CD4-positive, alpha-beta memory T cell (primary cell): Measurements from ENCODE around the gene EXTL2. TPM values are rescaled to one million over a fixed set of nuclear protein-coding genes. Genes with fewer than 3 reads are reported as not detected.
A peak's percentile ranks its signal among the peaks of the same experiment; 100 is the strongest.

ENCODE experiments used
- CTCF ChIA-PET: fragments of 350-600 bp; sonication (Branson Sonifier 250); formaldehyde crosslinking; loops from one replicate; lab custom pipeline; 2021; ENCODE audit warnings: inconsistent platforms; ENCODE audit not compliant: partially characterized antibody; lab: Charles Lee
- POLR2A ChIA-PET: fragments of 350-600 bp; sonication (Branson Sonifier 250); formaldehyde crosslinking; loops from one replicate; lab custom pipeline; 2021; ENCODE audit not compliant: partially characterized antibody; lab: Charles Lee
- DNase-seq, 5 donors: peaks; one replicate each; pipeline versions ENCODE4 v3.0.0 to v3.0.0-alpha.2; 2020 to 2022; ENCODE audit warnings: mixed read lengths in 1 of 5
- H3K27ac ChIP-seq: one replicate; pipeline ENCODE4 v1.7.0; 2013; ENCODE audit warnings: low read depth, low read length
- H3K27me3 ChIP-seq: 2 replicates; pipeline ENCODE4 v1.7.0; 2013; ENCODE audit warnings: mild to moderate bottlenecking, low read length, moderate library complexity; ENCODE audit not compliant: insufficient read depth
- H3K36me3 ChIP-seq: 2 replicates; pipeline ENCODE4 v1.7.0; 2013; ENCODE audit warnings: mild to moderate bottlenecking, low read length, moderate library complexity; ENCODE audit not compliant: insufficient read depth
- H3K4me1 ChIP-seq: 2 replicates; pipeline ENCODE4 v1.7.0; 2013; ENCODE audit warnings: mild to moderate bottlenecking, low read length, moderate library complexity; ENCODE audit not compliant: insufficient read depth
- H3K4me3 ChIP-seq, 2 donors: one replicate each; pipeline ENCODE4 v1.7.0; 2013; ENCODE audit warnings: low read length in 2 of 2, mild to moderate bottlenecking in 1 of 2
- H3K9me3 ChIP-seq, 2 donors: one replicate each; pipeline ENCODE4 v1.7.0; 2013; ENCODE audit warnings: low read length in 2 of 2, control low read depth in 1 of 2; ENCODE audit not compliant: control insufficient read depth in 1 of 2
- H3K27ac Mint-ChIP-seq, 7 donors: one replicate each; pipeline ENCODE4 v1.8.0; 2020 to 2021; ENCODE audit warnings: mixed read lengths in 7 of 7, mild to moderate bottlenecking in 6 of 7, inconsistent platforms in 3 of 7, moderate library complexity in 3 of 7
- H3K27me3 Mint-ChIP-seq, 2 donors: one replicate each; pipeline ENCODE4 v1.8.0; 2020 to 2021; ENCODE audit warnings: mixed read lengths in 2 of 2
- H3K36me3 Mint-ChIP-seq, 2 donors: one replicate each; pipeline ENCODE4 v1.8.0; 2020 to 2021; ENCODE audit warnings: mixed read lengths in 2 of 2, inconsistent platforms in 1 of 2, mild to moderate bottlenecking in 1 of 2
- H3K4me1 Mint-ChIP-seq, 4 donors: one replicate each; pipeline ENCODE4 v1.8.0; 2020 to 2021; ENCODE audit warnings: mixed read lengths in 4 of 4, mild to moderate bottlenecking in 1 of 4
- H3K4me3 Mint-ChIP-seq, 8 donors: one replicate each; pipeline ENCODE4 v1.8.0; 2020 to 2021; ENCODE audit warnings: mixed read lengths in 8 of 8, mild to moderate bottlenecking in 7 of 8, moderate library complexity in 6 of 8, inconsistent platforms in 3 of 8
- H3K9me3 Mint-ChIP-seq, 8 donors: one replicate each; pipeline ENCODE4 v1.8.0; 2020 to 2021; ENCODE audit warnings: mixed read lengths in 8 of 8, mild to moderate bottlenecking in 5 of 8, inconsistent platforms in 3 of 8, moderate library complexity in 1 of 8
- intact Hi-C: fragments of 100-400 bp; cut with micrococcal nuclease; formaldehyde crosslinking; loops from one replicate; pipeline ENCODE4 v1.15.1; 2023
- polyA plus RNA-seq, 2 donors: library from polyadenylated mRNA; unstranded; fragments of 300-500 nt; fragmentation: Illumina TruSeq; gene quantifications; one replicate each; pipeline ENCODE4 v1.2.3, GENCODE V29; 2021
- total RNA-seq, 2 experiments: library from RNA; stranded (reverse); gene quantifications; one replicate each; pipeline ENCODE4 v1.2.3, GENCODE V29; 2021

EXTL2 gene
- total and polyA plus RNA-seq, 4 experiments from 2014 or later = 1.5 to 4.2 (median 2.5) TPM

GRCh38 chr1:100883963-100884362, 10.7 kb downstream of the EXTL2 start:
- intact Hi-C loops = no loop called here
- no peaks in the 10 kb centered on the region for H3K4me1 Mint-ChIP-seq
- CTCF ChIA-PET = no interaction called here

GRCh38 chr1:100882698-100883097, 11.9 kb downstream of the EXTL2 start:
- POLR2A ChIA-PET = interaction anchor here (0.6 kb wide), 1 partner anchor 64 kb away, joined by 3 read pairs; no protein-coding TSS in a partner anchor
- CTCF ChIA-PET = interaction anchor here (0.8 kb wide), 1 partner anchor 14 kb away, joined by 5 read pairs; no protein-coding TSS in a partner anchor
- H3K36me3 Mint-ChIP-seq = no peaks in the 10 kb centered on the region
- Histone ChIP-seq H3K27ac (no peak overlapping the region), H3K4me1 (no peaks in the 10 kb centered on the region), H3K9me3 (no peaks in the 10 kb centered on the region), H3K4me3 (no peak overlapping the region), H3K27me3 (no peaks in the 10 kb centered on the region), H3K36me3 (no peaks in the 10 kb centered on the region)
- no peak overlapping the region for H3K4me3 Mint-ChIP-seq
- no peak for DNase-seq
- intact Hi-C loops = no loop called here
- H3K4me1 Mint-ChIP-seq = no peaks in the 10 kb centered on the region
- no peaks in the 10 kb centered on the region for H3K9me3 Mint-ChIP-seq
- no peaks in the 10 kb centered on the region for H3K27me3 Mint-ChIP-seq
- no peak overlapping the region for H3K27ac Mint-ChIP-seq

More at GRCh38 chr1:100883963-100884362, 10.7 kb downstream of the EXTL2 start:
- Mint-ChIP-seq H3K9me3 (peaks cover 0 to 4% (median under 1%) of the 10 kb centered on the region in 8 donors), H3K27ac (no peak overlapping the region), H3K36me3 (no peaks in the 10 kb centered on the region), H3K4me3 (no peak overlapping the region), H3K27me3 (no peaks in the 10 kb centered on the region)
- Histone ChIP-seq H3K4me3 (no peak overlapping the region), H3K27ac (no peak overlapping the region), H3K9me3 (no peaks in the 10 kb centered on the region), H3K27me3 (no peaks in the 10 kb centered on the region), H3K4me1 (no peaks in the 10 kb centered on the region), H3K36me3 (no peaks in the 10 kb centered on the region)
- POLR2A ChIA-PET = no interaction called here
- DNase-seq = no peak

- H3K4me1 Mint-ChIP-seq = no peaks in the 10 kb centered on the region
- no peak for DNase-seq
- Histone ChIP-seq H3K36me3 (no peaks in the 10 kb centered on the region), H3K4me3 (no peak overlapping the region), H3K4me1 (no peaks in the 10 kb centered on the region), H3K27me3 (no peaks in the 10 kb centered on the region), H3K9me3 (no peaks in the 10 kb centered on the region), H3K27ac (no peak overlapping the region)
- ChIA-PET CTCF (interaction anchor here (3.8 kb wide), 1 partner anchor 12 kb away, joined by 24 read pairs; no protein-coding TSS in a partner anchor), POLR2A (interaction anchor here (1.2 kb wide), 1 partner anchor 13 kb away, joined by 4 read pairs; the partner anchor contains the start of gene EXTL2)
- intact Hi-C loops = no loop called here
- H3K36me3 Mint-ChIP-seq = no peaks in the 10 kb centered on the region
- no peaks in the 10 kb centered on the region for H3K27me3 Mint-ChIP-seq
- H3K9me3 Mint-ChIP-seq = no peaks in the 10 kb centered on the region
- no peak overlapping the region for H3K4me3 Mint-ChIP-seq
- H3K27ac Mint-ChIP-seq = no peak overlapping the region
Observed at GRCh38 chr1:100881687-100882086, 13.0 kb downstream of the EXTL2 start.

- H3K36me3 ChIP-seq = no peaks in the 10 kb centered on the region
- H3K27me3 Mint-ChIP-seq = no peaks in the 10 kb centered on the region
- H3K27ac ChIP-seq = no peak overlapping the region
- CTCF ChIA-PET = interaction anchor here (1.3 to 3.8 kb wide), 2 partner anchors 10 to 17 kb away, joined by 4 to 24 read pairs; no protein-coding TSS in a partner anchor
- intact Hi-C loops = no loop called here
- no peaks in the 10 kb centered on the region for H3K4me1 Mint-ChIP-seq
- H3K9me3 ChIP-seq = no peaks in the 10 kb centered on the region
- H3K4me3 ChIP-seq = no peak overlapping the region
- POLR2A ChIA-PET = no interaction called here
- no peak overlapping the region for H3K27ac Mint-ChIP-seq
- H3K9me3 Mint-ChIP-seq = no peaks in the 10 kb centered on the region
- H3K4me3 Mint-ChIP-seq = no peak overlapping the region
- H3K36me3 Mint-ChIP-seq = no peaks in the 10 kb centered on the region
- H3K27me3 ChIP-seq = no peaks in the 10 kb centered on the region
- DNase-seq = no peak
- H3K4me1 ChIP-seq = no peaks in the 10 kb centered on the region
Observed at GRCh38 chr1:100879422-100879821, 15.2 kb downstream of the EXTL2 start.

GRCh38 chr1:100876291-100876690, 18.4 kb downstream of the EXTL2 start:
- no peaks in the 10 kb centered on the region for H3K27me3 Mint-ChIP-seq
- intact Hi-C loops = no loop called here
- H3K4me1 ChIP-seq = no peaks in the 10 kb centered on the region

GRCh38 chr1:100875228-100875627, 19.4 kb downstream of the EXTL2 start:
- Histone ChIP-seq H3K27ac (no peak overlapping the region), H3K27me3 (no peaks in the 10 kb centered on the region), H3K4me1 (no peaks in the 10 kb centered on the region), H3K4me3 (no peak overlapping the region), H3K36me3 (no peaks in the 10 kb centered on the region), H3K9me3 (no peaks in the 10 kb centered on the region)
- CTCF ChIA-PET = no interaction called here
- Mint-ChIP-seq H3K4me1 (no peaks in the 10 kb centered on the region), H3K9me3 (no peaks in the 10 kb centered on the region), H3K27me3 (no peaks in the 10 kb centered on the region), H3K36me3 (no peaks in the 10 kb centered on the region), H3K4me3 (no peak overlapping the region), H3K27ac (peak overlapping the region in 1 of 7 donors; percentile 1)
- no peak for DNase-seq
- POLR2A ChIA-PET = no interaction called here
- intact Hi-C loops = no loop called here

More at GRCh38 chr1:100876291-100876690, 18.4 kb downstream of the EXTL2 start:
- Histone ChIP-seq H3K27me3 (no peaks in the 10 kb centered on the region), H3K36me3 (no peaks in the 10 kb centered on the region), H3K27ac (no peak overlapping the region), H3K9me3 (no peaks in the 10 kb centered on the region), H3K4me3 (no peak overlapping the region)
- Mint-ChIP-seq H3K9me3 (no peaks in the 10 kb centered on the region), H3K27ac (no peak overlapping the region), H3K36me3 (no peaks in the 10 kb centered on the region), H3K4me3 (no peak overlapping the region), H3K4me1 (no peaks in the 10 kb centered on the region)
- ChIA-PET CTCF (interaction anchor here (1.2 to 1.3 kb wide), 2 partner anchors 8 to 11 kb away, joined by 3 to 6 read pairs; no protein-coding TSS in a partner anchor), POLR2A (interaction anchor here (0.5 to 0.8 kb wide), 2 partner anchors 18 to 19 kb away, joined by 3 read pairs; partner anchors contain the start of genes EXTL2 and SLC30A7)
- no peak for DNase-seq

GRCh38 chr1:100874433-100874832, 20.2 kb downstream of the EXTL2 start:
- no peak overlapping the region for H3K4me3 ChIP-seq
- H3K4me1 Mint-ChIP-seq = no peaks in the 10 kb centered on the region
- intact Hi-C loops = no loop called here
- no peaks in the 10 kb centered on the region for H3K9me3 ChIP-seq
- no peaks in the 10 kb centered on the region for H3K27me3 Mint-ChIP-seq
- no peaks in the 10 kb centered on the region for H3K9me3 Mint-ChIP-seq
- CTCF ChIA-PET = no interaction called here
- no peaks in the 10 kb centered on the region for H3K4me1 ChIP-seq
- POLR2A ChIA-PET = no interaction called here
- H3K27ac ChIP-seq = no peak overlapping the region
- H3K27ac Mint-ChIP-seq = no peak overlapping the region
- no peak for DNase-seq
- no peaks in the 10 kb centered on the region for H3K36me3 Mint-ChIP-seq
- no peak overlapping the region for H3K4me3 Mint-ChIP-seq
- no peaks in the 10 kb centered on the region for H3K36me3 ChIP-seq
- H3K27me3 ChIP-seq = no peaks in the 10 kb centered on the region
